HG02870 (cell line): Measurements from ENCODE around the gene BBS12.

Source experiments
- ATAC-seq: cut with Tn5 transposase; IDR thresholded peaks from one replicate; pipeline ENCODE4 v1.9.1; 2021; ENCODE audit warnings: mild to moderate bottlenecking, moderate library complexity; ENCODE audit not compliant: unreplicated experiment

The BBS12 gene

GRCh38 chr4:122712782-122713181 lies 19.7 kb upstream of the BBS12 start:
- ATAC-seq: no peak

GRCh38 chr4:122715221-122715620 lies 17.3 kb upstream of the BBS12 start:
- ATAC-seq: no peak

- peak; percentile 72 for ATAC-seq
These were observed 15.6 kb upstream of the BBS12 start for GRCh38 chr4:122716825-122717448.

GRCh38 chr4:122718281-122718680 lies 14.2 kb upstream of the BBS12 start:
- ATAC-seq: no peak

- no peak for ATAC-seq
These were observed 10.2 kb upstream of the BBS12 start for GRCh38 chr4:122722256-122722655.

GRCh38 chr4:122728856-122729255 lies 3.6 kb upstream of the BBS12 start:
- no peak for ATAC-seq

GRCh38 chr4:122731676-122732075 lies 828 bp upstream of the BBS12 start:
- no peak for ATAC-seq

GRCh38 chr4:122733787-122734120 lies 1.2 kb downstream of the BBS12 start:
- ATAC-seq: no peak

- ATAC-seq: no peak
These were observed 6.7 kb downstream of the BBS12 start for GRCh38 chr4:122739174-122739573.

GRCh38 chr4:122742933-122743829 lies 10.7 kb downstream of the BBS12 start:
- ATAC-seq: no peak

GRCh38 chr4:122744229-122744628 lies 11.7 kb downstream of the BBS12 start:
- no peak for ATAC-seq

- no peak for ATAC-seq
These were observed 14.0 kb downstream of the BBS12 start for GRCh38 chr4:122746485-122746965.

- ATAC-seq: no peak
These were observed 14.6 kb downstream of the BBS12 start for GRCh38 chr4:122747068-122747467.

- ATAC-seq: no peak
These were observed 15.4 kb downstream of the BBS12 start for GRCh38 chr4:122747883-122748282.

- ATAC-seq: no peak
These were observed 17.4 kb downstream of the BBS12 start for GRCh38 chr4:122749704-122750454.

- ATAC-seq: no peak
These were observed 23.2 kb downstream of the BBS12 start for GRCh38 chr4:122755675-122756074.

- no peak for ATAC-seq
These were observed 25.5 kb downstream of the BBS12 start for GRCh38 chr4:122758033-122758432.

GRCh38 chr4:122759639-122760310 lies 27.3 kb downstream of the BBS12 start:
- ATAC-seq: no peak

GRCh38 chr4:122762520-122762919 lies 30.0 kb downstream of the BBS12 start:
- no peak for ATAC-seq

GRCh38 chr4:122762966-122763716 lies 30.6 kb downstream of the BBS12 start:
- no peak for ATAC-seq
